SK-N-SH treated with all-trans-retinoic acid at 6 μM for 48 hours (cell line): ENCODE results near the gene SCFD2.

Source experiments
- ATAC-seq: fragments of 200-7000 bp; cut with Tn5 transposase; 3 replicates; pipeline ENCODE4 v1.9.1; 2020; ENCODE audit warnings: mild to moderate bottlenecking, moderate library complexity
- ARNTL ChIP-seq: fragments of 450-650 bp; formaldehyde crosslinking; IDR thresholded peaks from 2 replicates; pipeline ENCODE4 v1.5.0; 2020; ENCODE audit warnings: low read depth, mild to moderate bottlenecking, moderate library complexity, borderline replicate concordance
- BACH2 ChIP-seq: fragments of 250-450 bp; sonication (Bioruptor Pico); IDR thresholded peaks from 2 replicates; pipeline ENCODE4 v1.9.0; 2021; ENCODE audit warnings: mild to moderate bottlenecking, borderline replicate concordance
- CSDC2 ChIP-seq: fragments of 250-450 bp; sonication (Bioruptor Pico); IDR thresholded peaks from 2 replicates; pipeline ENCODE4 v1.5.0; 2020; ENCODE audit warnings: mild to moderate bottlenecking, moderate library complexity
- ESRRG ChIP-seq: fragments of 250-450 bp; sonication (Bioruptor Pico); IDR thresholded peaks from 2 replicates; pipeline ENCODE4 v1.6.1; 2021; ENCODE audit warnings: mild to moderate bottlenecking
- GLIS3 ChIP-seq: fragments of 250-450 bp; sonication (Bioruptor Pico); IDR thresholded peaks from 2 replicates; pipeline ENCODE4 v1.5.0; 2020; ENCODE audit warnings: mild to moderate bottlenecking, moderate library complexity
- ISL1 ChIP-seq: fragments of 250-450 bp; sonication (Bioruptor Pico); IDR thresholded peaks from 2 replicates; pipeline ENCODE4 v2.1.2; 2022; ENCODE audit warnings: mild to moderate bottlenecking, moderate library complexity
- OSR1 ChIP-seq: fragments of 250-450 bp; sonication (Bioruptor Pico); IDR thresholded peaks from 2 replicates; pipeline ENCODE4 v1.8.0; 2022; ENCODE audit warnings: moderate library complexity, mild to moderate bottlenecking, inconsistent platforms
- PPARA ChIP-seq: fragments of 250-450 bp; sonication (Bioruptor Pico); IDR thresholded peaks from 2 replicates; pipeline ENCODE4 v1.5.0; 2020; ENCODE audit warnings: mild to moderate bottlenecking, borderline replicate concordance
- RARB ChIP-seq: fragments of 250-450 bp; sonication (Bioruptor Pico); IDR thresholded peaks from 2 replicates; pipeline ENCODE4 v1.8.0; 2021; ENCODE audit warnings: mild to moderate bottlenecking, moderate library complexity
- SNAI2 ChIP-seq: fragments of 250-450 bp; sonication (Bioruptor Pico); IDR thresholded peaks from 2 replicates; pipeline ENCODE4 v1.5.0; 2020; ENCODE audit warnings: mild to moderate bottlenecking, moderate library complexity
- TCF4 ChIP-seq: fragments of 250-450 bp; sonication (Bioruptor Pico); IDR thresholded peaks from 2 replicates; pipeline ENCODE4 v1.8.0; 2021; ENCODE audit warnings: mild to moderate bottlenecking, moderate library complexity, borderline replicate concordance
- TOX ChIP-seq: fragments of 250-450 bp; sonication (Bioruptor Pico); IDR thresholded peaks from 2 replicates; pipeline ENCODE4 v1.8.0; 2021; ENCODE audit warnings: mild to moderate bottlenecking, moderate library complexity, borderline replicate concordance
- ZC3H10 ChIP-seq: fragments of 250-450 bp; sonication (Bioruptor Pico); IDR thresholded peaks from 2 replicates; pipeline ENCODE4 v1.5.1; 2021; ENCODE audit warnings: mild to moderate bottlenecking, moderate library complexity
- ZFP3 ChIP-seq: fragments of 250-450 bp; sonication (Bioruptor Pico); IDR thresholded peaks from 2 replicates; pipeline ENCODE4 v1.5.0; 2020; ENCODE audit warnings: mild to moderate bottlenecking, moderate library complexity
- ZFP30 ChIP-seq: fragments of 450-650 bp; formaldehyde crosslinking; IDR thresholded peaks from 2 replicates; pipeline ENCODE4 v1.5.0; 2022; ENCODE audit warnings: mild to moderate bottlenecking, moderate library complexity
- ZNF565 ChIP-seq: fragments of 450-650 bp; formaldehyde crosslinking; conservative IDR thresholded peaks from 2 replicates; pipeline ENCODE4 v1.5.0; 2020; ENCODE audit warnings: low read depth, mild to moderate bottlenecking, moderate library complexity
- ZNF8 ChIP-seq: fragments of 450-650 bp; formaldehyde crosslinking; IDR thresholded peaks from 2 replicates; pipeline ENCODE4 v1.5.0; 2020; ENCODE audit warnings: mild to moderate bottlenecking, moderate library complexity
- TF ChIP-seq, protein P1 (sequence below): fragments of 250-450 bp; sonication (Bioruptor Pico); IDR thresholded peaks from 2 replicates; pipeline ENCODE4 v1.5.1; 2020; ENCODE audit warnings: low read depth, mild to moderate bottlenecking, moderate library complexity
- TF ChIP-seq, protein P2 (sequence below): fragments of 250-450 bp; sonication (Bioruptor Pico); IDR thresholded peaks from 2 replicates; pipeline ENCODE4 v1.5.0; 2020; ENCODE audit warnings: mild to moderate bottlenecking, moderate library complexity
- TF ChIP-seq, protein P3 (sequence below): fragments of 250-450 bp; sonication (Bioruptor Pico); IDR thresholded peaks from 2 replicates; pipeline ENCODE4 v1.8.0; 2021; ENCODE audit warnings: low read depth, mild to moderate bottlenecking, moderate library complexity, borderline replicate concordance
- TF ChIP-seq, protein P4 (sequence below): fragments of 250-450 bp; sonication (Bioruptor Pico); IDR thresholded peaks from 2 replicates; pipeline ENCODE4 v1.5.1; 2021; ENCODE audit warnings: mild to moderate bottlenecking, moderate library complexity
- TF ChIP-seq, protein P5 (sequence below): fragments of 250-450 bp; sonication (Bioruptor Pico); IDR thresholded peaks from 2 replicates; pipeline ENCODE4 v1.8.0; 2020; ENCODE audit warnings: mild to moderate bottlenecking, moderate library complexity, borderline replicate concordance

The SCFD2 gene

DNA sequence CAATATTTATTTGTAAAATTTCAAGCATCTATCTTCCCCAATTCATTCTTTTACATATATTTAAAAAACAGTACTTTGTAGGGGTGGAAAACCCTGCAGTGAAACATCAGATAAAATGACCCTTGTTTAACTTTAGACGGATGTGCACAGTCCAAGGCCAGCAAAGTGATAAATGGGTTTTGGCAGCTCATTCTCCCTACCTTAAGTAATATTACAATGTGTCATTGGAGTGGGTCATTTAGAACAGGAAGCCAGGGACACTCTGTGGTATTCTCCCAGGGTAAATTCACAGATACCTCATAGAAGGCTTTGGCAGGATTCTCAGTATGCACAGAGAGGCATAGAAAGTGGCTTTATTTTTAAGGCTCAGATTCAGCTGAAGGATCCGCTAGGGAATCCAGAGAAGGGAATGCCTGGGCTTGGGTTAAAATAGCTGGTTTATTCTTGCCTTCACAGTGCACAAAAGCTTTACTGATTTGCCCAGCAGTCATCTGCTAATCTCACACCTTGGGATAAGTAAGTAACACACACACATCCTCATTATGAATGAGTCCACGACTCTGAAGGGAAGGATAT, 297.0 kb downstream of the SCFD2 start (continued):
- no peak for TF ChIP-seq PPARA (CRISPR knock-in tag)
- TF ChIP-seq, protein P1, sequence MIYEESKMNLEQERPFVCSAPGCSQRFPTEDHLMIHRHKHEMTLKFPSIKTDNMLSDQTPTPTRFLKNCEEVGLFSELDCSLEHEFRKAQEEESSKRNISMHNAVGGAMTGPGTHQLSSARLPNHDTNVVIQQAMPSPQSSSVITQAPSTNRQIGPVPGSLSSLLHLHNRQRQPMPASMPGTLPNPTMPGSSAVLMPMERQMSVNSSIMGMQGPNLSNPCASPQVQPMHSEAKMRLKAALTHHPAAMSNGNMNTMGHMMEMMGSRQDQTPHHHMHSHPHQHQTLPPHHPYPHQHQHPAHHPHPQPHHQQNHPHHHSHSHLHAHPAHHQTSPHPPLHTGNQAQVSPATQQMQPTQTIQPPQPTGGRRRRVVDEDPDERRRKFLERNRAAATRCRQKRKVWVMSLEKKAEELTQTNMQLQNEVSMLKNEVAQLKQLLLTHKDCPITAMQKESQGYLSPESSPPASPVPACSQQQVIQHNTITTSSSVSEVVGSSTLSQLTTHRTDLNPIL (CRISPR knock-in tag) = no peak

DNA sequence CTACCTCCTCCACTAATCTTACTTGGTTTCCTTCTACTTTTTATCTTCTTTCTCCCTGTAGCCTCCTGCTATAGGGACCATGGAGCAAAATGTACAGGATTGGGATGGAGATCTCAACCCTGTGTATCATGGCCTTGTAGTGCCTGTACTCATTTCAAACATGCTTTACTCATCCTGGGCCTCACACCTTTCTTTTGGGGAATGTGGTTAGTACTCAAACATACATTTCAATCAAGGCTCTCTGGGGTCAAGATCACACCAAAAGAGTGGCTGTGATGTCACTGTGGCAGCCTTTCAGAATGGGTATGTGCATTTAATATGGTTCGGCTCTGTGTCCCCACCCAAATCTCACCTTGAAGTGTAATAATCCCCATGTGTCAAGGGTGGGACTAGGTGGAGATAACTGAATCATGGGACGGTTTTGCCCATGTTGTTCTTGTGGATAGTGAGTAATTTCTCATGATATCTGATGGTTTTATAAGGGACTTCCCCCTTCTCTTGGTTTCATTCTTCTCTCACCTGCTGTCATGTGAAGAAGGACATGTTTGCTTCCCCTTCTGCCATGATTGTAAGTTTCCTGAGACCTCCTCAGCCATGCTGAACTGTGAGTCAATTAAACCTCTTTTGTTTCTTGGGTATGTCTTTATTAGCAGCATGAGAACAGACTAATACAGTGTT, 298.6 kb downstream of the SCFD2 start:
- TF ChIP-seq CSDC2 (CRISPR knock-in tag) (no peak), PPARA (CRISPR knock-in tag) (no peak), ZFP3 (CRISPR knock-in tag) (no peak)
- TF ChIP-seq, all 23 proteins: peak for 0
- no peak for ATAC-seq

DNA sequence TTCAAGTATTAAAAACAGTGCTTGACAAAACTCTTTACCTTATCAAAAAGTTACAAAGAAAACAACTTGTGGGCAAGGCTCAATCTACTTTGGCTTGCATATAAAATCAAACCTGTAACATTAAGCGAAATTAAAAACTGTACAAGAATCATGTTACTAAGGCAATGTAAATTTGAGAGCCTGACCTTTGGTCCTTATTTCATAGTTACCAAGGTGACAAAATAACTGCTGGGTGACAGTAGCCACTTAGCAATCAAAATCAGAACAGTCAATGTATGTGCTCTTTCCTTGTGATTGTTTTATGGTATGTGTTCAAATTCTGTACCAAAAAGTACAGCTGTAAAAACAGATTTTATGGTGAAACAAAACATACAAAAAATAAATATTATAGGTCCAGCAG, 299.7 kb downstream of the SCFD2 start:
- no peak for TF ChIP-seq ESRRG (CRISPR knock-in tag)
- TF ChIP-seq RARB (CRISPR knock-in tag) = no peak
- no peak for TF ChIP-seq BACH2 (CRISPR knock-in tag)
- TF ChIP-seq OSR1 (CRISPR knock-in tag) = no peak
- no peak for TF ChIP-seq PPARA (CRISPR knock-in tag)
- no peak for TF ChIP-seq GLIS3 (CRISPR knock-in tag)
- TF ChIP-seq ARNTL (CRISPR knock-in tag) = no peak
- TF ChIP-seq TCF4 (CRISPR knock-in tag) = no peak
- TF ChIP-seq, protein P1 (CRISPR knock-in tag) = no peak
- no peak for TF ChIP-seq ZFP3 (CRISPR knock-in tag)
- TF ChIP-seq, protein P2, sequence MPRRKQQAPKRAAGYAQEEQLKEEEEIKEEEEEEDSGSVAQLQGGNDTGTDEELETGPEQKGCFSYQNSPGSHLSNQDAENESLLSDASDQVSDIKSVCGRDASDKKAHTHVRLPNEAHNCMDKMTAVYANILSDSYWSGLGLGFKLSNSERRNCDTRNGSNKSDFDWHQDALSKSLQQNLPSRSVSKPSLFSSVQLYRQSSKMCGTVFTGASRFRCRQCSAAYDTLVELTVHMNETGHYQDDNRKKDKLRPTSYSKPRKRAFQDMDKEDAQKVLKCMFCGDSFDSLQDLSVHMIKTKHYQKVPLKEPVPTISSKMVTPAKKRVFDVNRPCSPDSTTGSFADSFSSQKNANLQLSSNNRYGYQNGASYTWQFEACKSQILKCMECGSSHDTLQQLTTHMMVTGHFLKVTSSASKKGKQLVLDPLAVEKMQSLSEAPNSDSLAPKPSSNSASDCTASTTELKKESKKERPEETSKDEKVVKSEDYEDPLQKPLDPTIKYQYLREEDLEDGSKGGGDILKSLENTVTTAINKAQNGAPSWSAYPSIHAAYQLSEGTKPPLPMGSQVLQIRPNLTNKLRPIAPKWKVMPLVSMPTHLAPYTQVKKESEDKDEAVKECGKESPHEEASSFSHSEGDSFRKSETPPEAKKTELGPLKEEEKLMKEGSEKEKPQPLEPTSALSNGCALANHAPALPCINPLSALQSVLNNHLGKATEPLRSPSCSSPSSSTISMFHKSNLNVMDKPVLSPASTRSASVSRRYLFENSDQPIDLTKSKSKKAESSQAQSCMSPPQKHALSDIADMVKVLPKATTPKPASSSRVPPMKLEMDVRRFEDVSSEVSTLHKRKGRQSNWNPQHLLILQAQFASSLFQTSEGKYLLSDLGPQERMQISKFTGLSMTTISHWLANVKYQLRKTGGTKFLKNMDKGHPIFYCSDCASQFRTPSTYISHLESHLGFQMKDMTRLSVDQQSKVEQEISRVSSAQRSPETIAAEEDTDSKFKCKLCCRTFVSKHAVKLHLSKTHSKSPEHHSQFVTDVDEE (CRISPR knock-in tag) = no peak
- no peak for TF ChIP-seq TOX (CRISPR knock-in tag)
- no peak for TF ChIP-seq ZFP30
- no peak for TF ChIP-seq ZC3H10
- TF ChIP-seq CSDC2 (CRISPR knock-in tag) = no peak
- TF ChIP-seq SNAI2 = no peak
- no peak for TF ChIP-seq ZNF8 (CRISPR knock-in tag)
- no peak for TF ChIP-seq ISL1
- TF ChIP-seq, protein P3, sequence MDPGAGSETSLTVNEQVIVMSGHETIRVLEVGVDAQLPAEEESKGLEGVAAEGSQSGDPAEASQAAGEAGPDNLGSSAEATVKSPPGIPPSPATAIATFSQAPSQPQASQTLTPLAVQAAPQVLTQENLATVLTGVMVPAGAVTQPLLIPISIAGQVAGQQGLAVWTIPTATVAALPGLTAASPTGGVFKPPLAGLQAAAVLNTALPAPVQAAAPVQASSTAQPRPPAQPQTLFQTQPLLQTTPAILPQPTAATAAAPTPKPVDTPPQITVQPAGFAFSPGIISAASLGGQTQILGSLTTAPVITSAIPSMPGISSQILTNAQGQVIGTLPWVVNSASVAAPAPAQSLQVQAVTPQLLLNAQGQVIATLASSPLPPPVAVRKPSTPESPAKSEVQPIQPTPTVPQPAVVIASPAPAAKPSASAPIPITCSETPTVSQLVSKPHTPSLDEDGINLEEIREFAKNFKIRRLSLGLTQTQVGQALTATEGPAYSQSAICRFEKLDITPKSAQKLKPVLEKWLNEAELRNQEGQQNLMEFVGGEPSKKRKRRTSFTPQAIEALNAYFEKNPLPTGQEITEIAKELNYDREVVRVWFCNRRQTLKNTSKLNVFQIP (CRISPR knock-in tag) = no peak
- TF ChIP-seq, all 23 proteins: peak for 0
- no peak for ATAC-seq

DNA sequence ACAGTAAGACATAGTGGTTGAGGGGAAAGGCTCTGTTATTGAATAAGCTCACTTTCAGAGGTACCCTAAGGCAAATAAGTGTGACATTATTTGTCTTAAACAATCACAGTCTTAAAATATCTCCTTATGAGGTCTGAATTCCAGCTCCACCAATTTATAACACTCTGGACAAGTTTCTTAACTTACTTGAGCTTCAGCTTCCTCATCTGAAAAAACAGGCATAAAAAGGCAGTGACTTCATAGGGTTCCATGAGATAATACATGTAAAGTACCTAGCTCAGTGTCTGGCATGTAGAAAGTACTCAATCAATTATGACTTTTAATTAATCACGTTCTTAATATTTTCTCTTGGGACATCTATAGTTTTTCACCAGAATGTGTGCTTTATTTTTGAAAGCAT, 301.3 kb downstream of the SCFD2 start:
- no peak for ATAC-seq
- TF ChIP-seq TOX (CRISPR knock-in tag) = no peak
- TF ChIP-seq, protein P4, sequence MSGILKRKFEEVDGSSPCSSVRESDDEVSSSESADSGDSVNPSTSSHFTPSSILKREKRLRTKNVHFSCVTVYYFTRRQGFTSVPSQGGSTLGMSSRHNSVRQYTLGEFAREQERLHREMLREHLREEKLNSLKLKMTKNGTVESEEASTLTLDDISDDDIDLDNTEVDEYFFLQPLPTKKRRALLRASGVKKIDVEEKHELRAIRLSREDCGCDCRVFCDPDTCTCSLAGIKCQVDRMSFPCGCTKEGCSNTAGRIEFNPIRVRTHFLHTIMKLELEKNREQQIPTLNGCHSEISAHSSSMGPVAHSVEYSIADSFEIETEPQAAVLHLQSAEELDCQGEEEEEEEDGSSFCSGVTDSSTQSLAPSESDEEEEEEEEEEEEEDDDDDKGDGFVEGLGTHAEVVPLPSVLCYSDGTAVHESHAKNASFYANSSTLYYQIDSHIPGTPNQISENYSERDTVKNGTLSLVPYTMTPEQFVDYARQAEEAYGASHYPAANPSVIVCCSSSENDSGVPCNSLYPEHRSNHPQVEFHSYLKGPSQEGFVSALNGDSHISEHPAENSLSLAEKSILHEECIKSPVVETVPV (CRISPR knock-in tag) = no peak
- TF ChIP-seq ISL1 = no peak
- TF ChIP-seq, protein P5, sequence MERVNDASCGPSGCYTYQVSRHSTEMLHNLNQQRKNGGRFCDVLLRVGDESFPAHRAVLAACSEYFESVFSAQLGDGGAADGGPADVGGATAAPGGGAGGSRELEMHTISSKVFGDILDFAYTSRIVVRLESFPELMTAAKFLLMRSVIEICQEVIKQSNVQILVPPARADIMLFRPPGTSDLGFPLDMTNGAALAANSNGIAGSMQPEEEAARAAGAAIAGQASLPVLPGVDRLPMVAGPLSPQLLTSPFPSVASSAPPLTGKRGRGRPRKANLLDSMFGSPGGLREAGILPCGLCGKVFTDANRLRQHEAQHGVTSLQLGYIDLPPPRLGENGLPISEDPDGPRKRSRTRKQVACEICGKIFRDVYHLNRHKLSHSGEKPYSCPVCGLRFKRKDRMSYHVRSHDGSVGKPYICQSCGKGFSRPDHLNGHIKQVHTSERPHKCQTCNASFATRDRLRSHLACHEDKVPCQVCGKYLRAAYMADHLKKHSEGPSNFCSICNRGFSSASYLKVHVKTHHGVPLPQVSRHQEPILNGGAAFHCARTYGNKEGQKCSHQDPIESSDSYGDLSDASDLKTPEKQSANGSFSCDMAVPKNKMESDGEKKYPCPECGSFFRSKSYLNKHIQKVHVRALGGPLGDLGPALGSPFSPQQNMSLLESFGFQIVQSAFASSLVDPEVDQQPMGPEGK (CRISPR knock-in tag) = no peak
- no peak for TF ChIP-seq BACH2 (CRISPR knock-in tag)
- no peak for TF ChIP-seq ZNF565 (CRISPR knock-in tag)
- no peak for TF ChIP-seq GLIS3 (CRISPR knock-in tag)
- TF ChIP-seq SNAI2 = no peak
- no peak for TF ChIP-seq ESRRG (CRISPR knock-in tag)
- TF ChIP-seq ARNTL (CRISPR knock-in tag) = no peak
- no peak for TF ChIP-seq RARB (CRISPR knock-in tag)
- TF ChIP-seq, protein P1 (CRISPR knock-in tag) = no peak
- no peak for TF ChIP-seq OSR1 (CRISPR knock-in tag)
- no peak for TF ChIP-seq ZC3H10
- no peak for TF ChIP-seq PPARA (CRISPR knock-in tag)
- TF ChIP-seq TCF4 (CRISPR knock-in tag) = no peak
- no peak for TF ChIP-seq CSDC2 (CRISPR knock-in tag)
